ENCODE results near the gene MPZL1. TPM values are rescaled to one million over a fixed set of nuclear protein-coding genes. Genes with fewer than 3 reads are reported as not detected.

MPZL1 gene
- total and polyA plus RNA-seq, 2 donors (not counting 3 experiments of a cell fraction or from before 2014, with no cell fraction given) = 41.7 to 99.1 TPM

- H4K20me1 ChIP-seq (replicated peaks; ENCODE audit: control insufficient read depth, extremely low read depth, insufficient read depth, low read length) = no peaks in the 10 kb centered on the region
- no TSS peak for BruUV-seq (replicated peaks)
- POLR2A ChIA-PET = no interaction called here
- FAIRE-seq (no peak), DNase-seq (ENCODE audit: low read depth, low spot score) (no peak)
- no peak overlapping the region for H3K4me3 ChIP-seq (replicated peaks in 1 of 3; ENCODE audit: insufficient read depth in 1 of 3, low read depth in 1 of 3, low read length in 3 of 3)
- H3K4me2 ChIP-seq (ENCODE audit: insufficient read depth, low read length) = no peak overlapping the region
- no peaks in the 10 kb centered on the region for H3K9me1 ChIP-seq (replicated peaks; ENCODE audit: control insufficient read depth, extremely low read depth, insufficient read depth, low read length)
- H2AFZ ChIP-seq (ENCODE audit: low read depth, low read length) = no peak overlapping the region
- H3K79me2 ChIP-seq (ENCODE audit: control insufficient read depth, insufficient read depth, low read length) = peaks cover 58% of the 10 kb centered on the region
- H3K4me1 ChIP-seq (ENCODE audit: control insufficient read depth, extremely low read depth, insufficient read depth, low read length) = no peaks in the 10 kb centered on the region
- dilution Hi-C loops (cut with MboI; ENCODE audit: extremely low pct_ligation_motif_present, low sequenced_read_pairs) (no loop called here), intact Hi-C loops (cut with micrococcal nuclease) (no loop called here)
- H3K9me3 ChIP-seq (replicated peaks; ENCODE audit: control insufficient read depth, insufficient read depth, low read length) = no peaks in the 10 kb centered on the region
- TF ChIP-seq MYC (IDR thresholded peaks at IDR 0.05; ENCODE audit: low read depth, low read length) (no peak), JUN (IDR thresholded peaks at IDR 0.05; ENCODE audit: borderline replicate concordance, insufficient read depth, insufficient read length, low read depth) (no peak), FOS (IDR thresholded peaks at IDR 0.05; ENCODE audit: borderline replicate concordance, insufficient read depth, low read length) (no peak), EZH2 (IDR thresholded peaks at IDR 0.05; ENCODE audit: borderline replicate concordance, low read depth, low read length, severe bottlenecking) (no peak), CTCF (IDR thresholded peaks at IDR 0.05; ENCODE audit: extremely low read depth in 1 of 2, insufficient read depth in 1 of 2, low read depth in 1 of 2, low read length in 2 of 2) (no peak), MAX (IDR thresholded peaks at IDR 0.05; ENCODE audit: insufficient read depth, insufficient read length) (no peak), POLR2A (IDR thresholded peaks at IDR 0.05; ENCODE audit: low read depth, low read length) (no peak), POLR2AphosphoS5 (IDR thresholded peaks at IDR 0.05; ENCODE audit: insufficient read depth, low read depth, low read length) (no peak)
- CTCF ChIA-PET = interaction anchor here (0.7 kb wide), 1 partner anchor 24 kb away, joined by 3 read pairs; the partner anchor contains the start of gene MPZL1
- H3K9ac ChIP-seq (replicated peaks; ENCODE audit: extremely low read depth, insufficient read depth, low read length) = no peak overlapping the region
- H3K27me3 ChIP-seq (ENCODE audit: control insufficient read depth in 2 of 2, insufficient read depth in 2 of 2, low read length in 2 of 2) = no peaks in the 10 kb centered on the region
- no peaks in the 10 kb centered on the region for H3K36me3 ChIP-seq (ENCODE audit: control insufficient read depth in 2 of 2, extremely low read depth in 1 of 2, insufficient read depth in 2 of 2, low read length in 2 of 2)
- H3K27ac ChIP-seq (ENCODE audit: insufficient read depth, low read depth, low read length) = no peak overlapping the region
These were observed 24.4 kb downstream of the MPZL1 start for GRCh38 chr1:167746013-167746672.
